GM12878 (cell line): ENCODE results near the gene NFATC2. TPM values are rescaled to one million over a fixed set of nuclear protein-coding genes. Genes with fewer than 3 reads are reported as not detected.

Source experiments
- ATAC-seq: fragments of 200-7000 bp; cut with Tn5 transposase; 3 replicates; pipeline ENCODE4 v1.9.1; 2020; ENCODE audit warnings: mild to moderate bottlenecking, moderate library complexity
- BruUV-seq: library from RNA; stranded (reverse); fragments of 400-500 nt; replicated peaks from 2 replicates; lab custom pipeline; 2021; lab: Mats Ljungman, UMichigan
- CTCF ChIA-PET: fragments of 300-600 bp; sonication (Branson Sonifier 250); formaldehyde crosslinking; extraction: SDS; loops from one replicate; lab custom pipeline; 2021; ENCODE audit warnings: inconsistent platforms; lab: Yijun Ruan, JAX
- POLR2A ChIA-PET: fragments of 350-600 bp; formaldehyde crosslinking; extraction: SDS; loops from one replicate; lab custom pipeline; 2021; ENCODE audit warnings: inconsistent platforms; lab: Charles Lee
- RAD21 ChIA-PET: fragments of 300-600 bp; sonication (Branson Sonifier 250); formaldehyde crosslinking; loops from one replicate; lab custom pipeline; 2023; ENCODE audit warnings: antibody characterized with exemption; ENCODE audit not compliant: unreplicated experiment; lab: Charles Lee
- SMC1A ChIA-PET: fragments of 300-600 bp; sonication (Branson Sonifier 250); formaldehyde crosslinking; loops from one replicate; lab custom pipeline; 2023; ENCODE audit not compliant: unreplicated experiment, uncharacterized antibody; lab: Charles Lee
- DNase-seq: peaks from one replicate; pipeline ENCODE4 v3.0.0-alpha.2; 2011; ENCODE audit warnings: low read depth, low spot score
- FAIRE-seq: peaks from 3 replicates; lab custom pipeline; 2011; peaks lifted over from hg19 to GRCh38; lab: Jason Lieb, UNC
- H2AFZ ChIP-seq: 2 replicates; pipeline ENCODE4 v1.6.0; 2011; ENCODE audit warnings: low read depth, low read length, control low read depth; ENCODE audit not compliant: control insufficient read depth
- H3K27ac ChIP-seq: 2 replicates; pipeline ENCODE4 v1.5.1; 2011; ENCODE audit warnings: control low read depth; ENCODE audit not compliant: control insufficient read depth, insufficient read depth
- H3K27me3 ChIP-seq, 2 experiments: replicated peaks in 1 of 2; 2 replicates each; pipeline versions ENCODE4 v1.6.0 to v1.6.1; 2011; ENCODE audit warnings: low read length in 1 of 2; ENCODE audit not compliant: control insufficient read depth in 2 of 2, insufficient read depth in 2 of 2
- H3K36me3 ChIP-seq, 2 experiments: 2 replicates each; pipeline ENCODE4 v1.5.1; 2011; ENCODE audit warnings: low read length in 1 of 2; ENCODE audit not compliant: control insufficient read depth in 2 of 2, insufficient read depth in 2 of 2
- H3K4me1 ChIP-seq: 2 replicates; pipeline ENCODE4 v1.6.1; 2011; ENCODE audit warnings: mild to moderate bottlenecking, low read length, moderate library complexity, mixed read lengths; ENCODE audit not compliant: control insufficient read depth, insufficient read depth
- H3K4me2 ChIP-seq: 2 replicates; pipeline ENCODE4 v1.6.0; 2011; ENCODE audit warnings: control low read depth; ENCODE audit not compliant: control insufficient read depth, insufficient read depth
- H3K4me3 ChIP-seq: fragments of 200-600 bp; sonication (generic); 2 replicates; pipeline ENCODE4 v1.5.1; 2016
- H3K79me2 ChIP-seq: 2 replicates; pipeline ENCODE4 v1.6.0; 2011; ENCODE audit warnings: low read length; ENCODE audit not compliant: control insufficient read depth, insufficient read depth
- H3K9ac ChIP-seq: 2 replicates; pipeline ENCODE4 v1.8.0; 2011; ENCODE audit warnings: low read length, control low read depth, mixed read lengths; ENCODE audit not compliant: control insufficient read depth, insufficient read depth
- H3K9me3 ChIP-seq: replicated peaks from 3 replicates; pipeline ENCODE4 v1.5.1; 2011; ENCODE audit warnings: mild to moderate bottlenecking, low read length; ENCODE audit not compliant: control insufficient read depth, insufficient read depth
- H4K20me1 ChIP-seq: 2 replicates; pipeline ENCODE4 v1.6.0; 2011; ENCODE audit not compliant: control insufficient read depth, insufficient read depth
- BACH1 ChIP-seq: fragments of 450-650 bp; IDR thresholded peaks from 2 replicates; pipeline ENCODE4 v1.6.1; 2017; ENCODE audit warnings: mild to moderate bottlenecking, borderline replicate concordance
- BHLHE40 ChIP-seq, 2 experiments: fragments of 450-650 bp in 1 of 2; IDR thresholded peaks; 2 replicates each; pipeline ENCODE4 v1.6.1; 2011 to 2017; ENCODE audit warnings: low read depth in 2 of 2, borderline replicate concordance in 1 of 2, improper control_type of control experiment in 1 of 2, low read length in 1 of 2, mild to moderate bottlenecking in 1 of 2
- BRCA1 ChIP-seq: IDR thresholded peaks from 2 replicates; pipeline ENCODE4 v1.6.1; 2011; ENCODE audit warnings: low read depth, low read length, improper control_type of control experiment
- CHD4 ChIP-seq: fragments of 200-600 bp; sonication (generic); IDR thresholded peaks from 2 replicates; pipeline ENCODE4 v1.6.1; 2016; ENCODE audit warnings: mild to moderate bottlenecking
- FOXK2 ChIP-seq: fragments of 450-650 bp; IDR thresholded peaks from 2 replicates; pipeline ENCODE4 v1.6.1; 2017; ENCODE audit warnings: mild to moderate bottlenecking, moderate library complexity
- HDAC6 ChIP-seq: fragments of 200-600 bp; sonication (generic); IDR thresholded peaks from one replicate; pipeline ENCODE4 v1.8.0; 2017; ENCODE audit warnings: antibody characterized with exemption; ENCODE audit not compliant: unreplicated experiment
- LARP7 ChIP-seq: fragments of 450-650 bp; IDR thresholded peaks from 2 replicates; pipeline ENCODE4 v1.6.1; 2017; ENCODE audit warnings: mild to moderate bottlenecking
- RAD21 ChIP-seq: IDR thresholded peaks from 2 replicates; pipeline ENCODE4 v1.6.1; 2011; ENCODE audit warnings: mild to moderate bottlenecking, low read depth, low read length, moderate library complexity; ENCODE audit not compliant: insufficient read depth
- RB1 ChIP-seq: fragments of 450-650 bp; formaldehyde crosslinking; IDR thresholded peaks from 2 replicates; pipeline ENCODE4 v1.6.1; 2017; ENCODE audit warnings: mild to moderate bottlenecking, borderline replicate concordance
- SMAD1 ChIP-seq: fragments of 450-650 bp; IDR thresholded peaks from 2 replicates; pipeline ENCODE4 v1.6.1; 2018; ENCODE audit warnings: mild to moderate bottlenecking, low read depth; ENCODE audit not compliant: partially characterized antibody
- TCF12 ChIP-seq: IDR thresholded peaks from 2 replicates; pipeline ENCODE4 v1.6.1; 2011; ENCODE audit warnings: low read depth, mild to moderate bottlenecking, low read length
- ZNF207 ChIP-seq: fragments of 450-650 bp; IDR thresholded peaks from 2 replicates; pipeline ENCODE4 v1.6.1; 2014; ENCODE audit warnings: antibody characterized with exemption, mild to moderate bottlenecking, borderline replicate concordance
- WGBS: methylation state at CpG from one replicate; pipeline ENCODE4 v1.1.6; 2016; ENCODE audit warnings: low lambda C conversion rate; ENCODE audit not compliant: insufficient replicate concordance, insufficient coverage; ENCODE audit errors: missing lambda C conversion rate; 5-methylcytosine and 5-hydroxymethylcytosine counted together
- in situ Hi-C: fragments of 300-500 bp; cut with MboI; formaldehyde crosslinking; loops from 9 replicates; pipeline ENCODE4 v1.14.3; 2018; ENCODE audit warnings: mixed read lengths
- intact Hi-C: fragments of 100-400 bp; cut with micrococcal nuclease; formaldehyde crosslinking; loops from one replicate; pipeline ENCODE4 v1.14.2; 2022; ENCODE audit not compliant: unreplicated experiment
- polyA plus RNA-seq, 11 experiments: library from polyadenylated mRNA; depleted of rRNA in 4 of 11; unstranded in 6 of 11; stranded (reverse) in 5 of 11; fragments of >200 nt; fragmentation: Nextera tagmentation in 4 of 11; fragmentation: Illumina TruSeq in 1 of 11; extraction: Ambion mirVana in 4 of 11; extraction: Trizol in 1 of 11; gene quantifications; 1 replicate in 1 of 11; 2 replicates in 10 of 11; pipeline versions ENCODE4 v1.2.1 to v1.2.3, GENCODE V29; 2011 to 2016; ENCODE audit warnings: inconsistent platforms in 2 of 11, missing spikeins in 2 of 11, low read depth in 1 of 11
- total RNA-seq, 4 experiments: library from RNA; depleted of rRNA in 3 of 4; stranded (reverse); fragments of >200 nt in 3 of 4; fragmentation: Illumina TruSeq in 1 of 4; extraction: Trizol in 1 of 4; gene quantifications; 2 replicates each; pipeline versions ENCODE4 v1.2.1 to v1.2.3, GENCODE V29; 2013 to 2021

Gene NFATC2
- total and polyA plus RNA-seq, 10 of the 15 experiments (the other 5 are each of a cell fraction or from before 2014, with no cell fraction given): 3.3 to 20.0 (median 7.3) TPM

- Histone ChIP-seq H3K4me1 (peaks cover 10% of the 10 kb centered on the region), H3K79me2 (no peaks in the 10 kb centered on the region), H3K4me2 (no peak overlapping the region), H3K4me3 (no peak overlapping the region), H3K27ac (no peak overlapping the region)
- in situ Hi-C loops: no loop called here
- TF ChIP-seq RB1 (no peak), BHLHE40 (IDR thresholded peaks at IDR 0.05; ENCODE audit: borderline replicate concordance in 1 of 2, low read depth in 2 of 2, low read length in 1 of 2) (no peak), CHD4 (no peak)
- TF ChIP-seq, all 136 proteins: peak for 0
- no TSS peak for BruUV-seq
- SMC1A ChIA-PET: interaction anchor here (1.5 kb wide), 1 partner anchor 46 kb away, joined by 5 read pairs; no protein-coding TSS in a partner anchor
- DNase-seq: no peak
- no peaks in the 10 kb centered on the region; a peak in 1 of 4 replicates for H3K27me3 ChIP-seq
- H2AFZ ChIP-seq: no peak overlapping the region
- no peak for ATAC-seq
- RAD21 ChIA-PET: no interaction called here
- peaks cover 4% of the 10 kb centered on the region; the same call in 2 of the 3 replicates for H3K9me3 ChIP-seq
- 30% methylated on average over 2 of the region's 2 CpGs for WGBS
- no peaks in the 10 kb centered on the region for H3K36me3 ChIP-seq
- intact Hi-C loops: no loop called here
- CTCF ChIA-PET: no interaction called here
- no peak overlapping the region for H3K9ac ChIP-seq
- POLR2A ChIA-PET: no interaction called here
- no peaks in the 10 kb centered on the region for H4K20me1 ChIP-seq
- no peak for FAIRE-seq
Measured at GRCh38 chr20:51339721-51340450, 202.6 kb downstream of the NFATC2 start.

- TF ChIP-seq ZNF207 (no peak), FOXK2 (no peak), TCF12 (no peak), RAD21 (no peak), BACH1 (no peak), SMAD1 (no peak), HDAC6 (no peak), LARP7 (no peak), BRCA1 (no peak)
- Histone ChIP-seq H3K36me3 (no peaks in the 10 kb centered on the region), H3K4me1 (peaks cover 10% of the 10 kb centered on the region), H3K9ac (no peak overlapping the region), H3K4me2 (no peak overlapping the region), H2AFZ (no peak overlapping the region), H3K9me3 (peaks cover 4% of the 10 kb centered on the region; the same call in 2 of the 3 replicates), H4K20me1 (no peaks in the 10 kb centered on the region), H3K4me3 (no peak overlapping the region), H3K79me2 (no peaks in the 10 kb centered on the region), H3K27me3 (no peaks in the 10 kb centered on the region; a peak in 1 of 4 replicates), H3K27ac (no peak overlapping the region)
- in situ Hi-C loops (no loop called here), intact Hi-C loops (no loop called here)
- RAD21 ChIA-PET: no interaction called here
- BruUV-seq: no TSS peak
- WGBS: 38% methylated on average over 5 of the region's 5 CpGs
- SMC1A ChIA-PET: interaction anchor here (1.5 kb wide), 1 partner anchor 47 kb away, joined by 5 read pairs; no protein-coding TSS in a partner anchor
- FAIRE-seq (no peak), ATAC-seq (no peak), DNase-seq (no peak)
- POLR2A ChIA-PET: no interaction called here
- CTCF ChIA-PET: no interaction called here
Measured at GRCh38 chr20:51338692-51339440, 203.7 kb downstream of the NFATC2 start.
